Measurements from ENCODE around the gene ABHD11.

The ABHD11 gene

GRCh38 chr7:73741600-73741999 lies 3.0 kb upstream of the ABHD11 start:
- H3K4me3 ChIP-seq (ENCODE audit: low read depth in 1 of 2, low read length in 2 of 2), result no peak overlapping the region
- no peak overlapping the region for H2AFZ ChIP-seq (ENCODE audit: low read depth, low read length)
- peaks cover 21% of the 10 kb centered on the region for H3K4me1 ChIP-seq (ENCODE audit: insufficient read depth, low read length)
- H3K27me3 ChIP-seq (ENCODE audit: insufficient read depth, low read length, poor library complexity), result no peaks in the 10 kb centered on the region
- ATAC-seq (ENCODE audit: insufficient read depth, low read depth) (no peak), DNase-seq (no peak)
- peaks cover 11% of the 10 kb centered on the region for H3K36me3 ChIP-seq (ENCODE audit: insufficient read depth, low read length)
- TF ChIP-seq CTCF (IDR thresholded peaks at IDR 0.05; ENCODE audit: borderline replicate concordance, extremely low read depth, low read length, poor library complexity, severe bottlenecking) (no peak), EZH2 (IDR thresholded peaks at IDR 0.05; ENCODE audit: borderline replicate concordance, low read depth, low read length, severe bottlenecking) (no peak)
- H3K4me2 ChIP-seq (ENCODE audit: insufficient read depth, low read length), result no peak overlapping the region
- no peak overlapping the region for H3K27ac ChIP-seq (ENCODE audit: low read length)
- peaks cover 14% of the 10 kb centered on the region for H4K20me1 ChIP-seq (ENCODE audit: insufficient read depth, low read length)
- peaks cover 12% of the 10 kb centered on the region for H3K79me2 ChIP-seq (ENCODE audit: insufficient read depth, low read length)
- no peaks in the 10 kb centered on the region for H3K9me3 ChIP-seq (ENCODE audit: insufficient read depth, low read length, severe bottlenecking)
- H3K9ac ChIP-seq (ENCODE audit: low read depth, low read length), result no peak overlapping the region

GRCh38 chr7:73740771-73741170 lies 2.2 kb upstream of the ABHD11 start:
- H3K27ac ChIP-seq (ENCODE audit: low read length), result no peak overlapping the region
- ATAC-seq (ENCODE audit: insufficient read depth, low read depth) (no peak), DNase-seq (no peak)
- H3K36me3 ChIP-seq (ENCODE audit: insufficient read depth, low read length), result peaks cover 16% of the 10 kb centered on the region
- peaks cover 18% of the 10 kb centered on the region for H4K20me1 ChIP-seq (ENCODE audit: insufficient read depth, low read length)
- peaks cover 12% of the 10 kb centered on the region for H3K79me2 ChIP-seq (ENCODE audit: insufficient read depth, low read length)
- peaks cover 21% of the 10 kb centered on the region for H3K4me1 ChIP-seq (ENCODE audit: insufficient read depth, low read length)
- H3K4me3 ChIP-seq (ENCODE audit: low read depth in 1 of 2, low read length in 2 of 2), result no peak overlapping the region
- no peaks in the 10 kb centered on the region for H3K27me3 ChIP-seq (ENCODE audit: insufficient read depth, low read length, poor library complexity)
- H3K9ac ChIP-seq (ENCODE audit: low read depth, low read length), result no peak overlapping the region
- no peak overlapping the region for H2AFZ ChIP-seq (ENCODE audit: low read depth, low read length)
- TF ChIP-seq EZH2 (IDR thresholded peaks at IDR 0.05; ENCODE audit: borderline replicate concordance, low read depth, low read length, severe bottlenecking) (no peak), CTCF (IDR thresholded peaks at IDR 0.05; ENCODE audit: borderline replicate concordance, extremely low read depth, low read length, poor library complexity, severe bottlenecking) (no peak)
- no peak overlapping the region for H3K4me2 ChIP-seq (ENCODE audit: insufficient read depth, low read length)
- no peaks in the 10 kb centered on the region for H3K9me3 ChIP-seq (ENCODE audit: insufficient read depth, low read length, severe bottlenecking)

- peaks cover 20% of the 10 kb centered on the region for H4K20me1 ChIP-seq (ENCODE audit: insufficient read depth, low read length)
- H3K4me2 ChIP-seq (ENCODE audit: insufficient read depth, low read length), result no peak overlapping the region
- no peak overlapping the region for H3K27ac ChIP-seq (ENCODE audit: low read length)
- ATAC-seq (ENCODE audit: insufficient read depth, low read depth) (no peak), DNase-seq (no peak)
- no peak overlapping the region for H3K4me3 ChIP-seq (ENCODE audit: low read depth in 1 of 2, low read length in 2 of 2)
- H3K36me3 ChIP-seq (ENCODE audit: insufficient read depth, low read length), result peaks cover 18% of the 10 kb centered on the region
- H2AFZ ChIP-seq (ENCODE audit: low read depth, low read length), result no peak overlapping the region
- no peaks in the 10 kb centered on the region for H3K9me3 ChIP-seq (ENCODE audit: insufficient read depth, low read length, severe bottlenecking)
- peaks cover 21% of the 10 kb centered on the region for H3K4me1 ChIP-seq (ENCODE audit: insufficient read depth, low read length)
- H3K79me2 ChIP-seq (ENCODE audit: insufficient read depth, low read length), result peaks cover 12% of the 10 kb centered on the region
- no peaks in the 10 kb centered on the region for H3K27me3 ChIP-seq (ENCODE audit: insufficient read depth, low read length, poor library complexity)
- H3K9ac ChIP-seq (ENCODE audit: low read depth, low read length), result no peak overlapping the region
- TF ChIP-seq EZH2 (IDR thresholded peaks at IDR 0.05; ENCODE audit: borderline replicate concordance, low read depth, low read length, severe bottlenecking), result no peak
These were observed 1.6 kb upstream of the ABHD11 start for GRCh38 chr7:73740212-73740611.

- H3K9me3 ChIP-seq (ENCODE audit: insufficient read depth, low read length, severe bottlenecking), result no peaks in the 10 kb centered on the region
- ATAC-seq (ENCODE audit: insufficient read depth, low read depth), result no peak
- H3K79me2 ChIP-seq (ENCODE audit: insufficient read depth, low read length), result peaks cover 12% of the 10 kb centered on the region
- peak overlapping the region; percentile 64 to 91; a peak in 3 of 4 replicates for H3K4me3 ChIP-seq (ENCODE audit: low read depth in 1 of 2, low read length in 2 of 2)
- H4K20me1 ChIP-seq (ENCODE audit: insufficient read depth, low read length), result peaks cover 20% of the 10 kb centered on the region
- peak overlapping the region; percentile 98 for H2AFZ ChIP-seq (ENCODE audit: low read depth, low read length)
- H3K9ac ChIP-seq (ENCODE audit: low read depth, low read length), result peak overlapping the region; percentile 75
- H3K27ac ChIP-seq (ENCODE audit: low read length), result peak overlapping the region; percentile 65
- no peaks in the 10 kb centered on the region for H3K27me3 ChIP-seq (ENCODE audit: insufficient read depth, low read length, poor library complexity)
- no peak for DNase-seq
- H3K36me3 ChIP-seq (ENCODE audit: insufficient read depth, low read length), result peaks cover 18% of the 10 kb centered on the region
- peak overlapping the region; percentile 86 for H3K4me2 ChIP-seq (ENCODE audit: insufficient read depth, low read length)
- no peak for TF ChIP-seq EZH2 (IDR thresholded peaks at IDR 0.05; ENCODE audit: borderline replicate concordance, low read depth, low read length, severe bottlenecking)
- no peak for TF ChIP-seq CTCF (IDR thresholded peaks at IDR 0.05; ENCODE audit: borderline replicate concordance, extremely low read depth, low read length, poor library complexity, severe bottlenecking)
- peaks cover 28% of the 10 kb centered on the region for H3K4me1 ChIP-seq (ENCODE audit: insufficient read depth, low read length)
These were observed 775 bp upstream of the ABHD11 start for GRCh38 chr7:73739387-73739767.

All from DND-41 (cell line).